Measurements from ENCODE around the gene CPO. TPM values are rescaled to one million over a fixed set of nuclear protein-coding genes. Genes with fewer than 3 reads are reported as not detected.

Gene CPO
- total RNA-seq, 1 donor from 2014 or later = not detected

Other genes with a start within 250 kb of the CPO start
- not detected in 2 replicates for gene DYTN, start 221.1 kb upstream of the CPO start, total RNA-seq
- gene MDH1B, start 174.2 kb upstream of the CPO start, total RNA-seq = 0.33 TPM in 1 of 2 replicates, not detected in the other
- gene FASTKD2, start 173.9 kb upstream of the CPO start, total RNA-seq = 43.1 and 51.3 TPM in 2 replicates
- 14.0 and 20.7 TPM in 2 replicates for gene KLF7, start 226.4 kb downstream of the CPO start, total RNA-seq